K562 (cell line): ENCODE results near the gene EPB41L2.
"Not testable (repeated sequence)": the region's sequence is repeated elsewhere in the genome, so short reads cannot be mapped to it uniquely, and the experiment has no call there.

Source experiments
- NFE2L1 ChIP-seq: fragments of 450-650 bp; IDR thresholded peaks from 2 replicates; pipeline ENCODE4 v1.6.1; 2016; ENCODE audit warnings: missing genetic modification characterization, low read depth, mild to moderate bottlenecking, missing compliant biosample characterization, moderate library complexity, borderline replicate concordance
- REST ChIP-seq, 2 experiments: fragments of 450-650 bp; formaldehyde crosslinking in 1 of 2; IDR thresholded peaks; 2 replicates each; pipeline versions ENCODE4 v1.4.0 to v1.6.1; 2014 to 2020; ENCODE audit warnings: mild to moderate bottlenecking in 2 of 2, borderline replicate concordance in 1 of 2, low read depth in 1 of 2
- SMC3 ChIP-seq: conservative IDR thresholded peaks from 2 replicates; pipeline ENCODE4 v1.6.1; 2011; ENCODE audit warnings: low read depth, low read length, improper control_type of control experiment; ENCODE audit not compliant: insufficient read depth
- ZFP36 ChIP-seq: fragments of 150-350 bp; IDR thresholded peaks from 2 replicates; pipeline ENCODE4 v1.6.1; 2018; ENCODE audit warnings: low read length, low read depth; ENCODE audit not compliant: partially characterized antibody
- ZFX ChIP-seq: sonication (generic); formaldehyde crosslinking; IDR thresholded peaks from 2 replicates; pipeline ENCODE4 v1.8.0; 2022; ENCODE audit warnings: mild to moderate bottlenecking, missing genetic modification reagents, moderate library complexity
- TF ChIP-seq, protein P1 (sequence below), 2 experiments: fragments of 450-650 bp; conservative IDR thresholded peaks; 2 replicates each; pipeline ENCODE4 v1.6.1; 2017; ENCODE audit warnings: mild to moderate bottlenecking in 2 of 2, moderate library complexity in 2 of 2
- TF ChIP-seq, protein P2 (sequence below): fragments of 450-650 bp; formaldehyde crosslinking; IDR thresholded peaks from 2 replicates; pipeline ENCODE4 v1.4.0; 2022; ENCODE audit warnings: mild to moderate bottlenecking, moderate library complexity

- TF ChIP-seq, protein P1, sequence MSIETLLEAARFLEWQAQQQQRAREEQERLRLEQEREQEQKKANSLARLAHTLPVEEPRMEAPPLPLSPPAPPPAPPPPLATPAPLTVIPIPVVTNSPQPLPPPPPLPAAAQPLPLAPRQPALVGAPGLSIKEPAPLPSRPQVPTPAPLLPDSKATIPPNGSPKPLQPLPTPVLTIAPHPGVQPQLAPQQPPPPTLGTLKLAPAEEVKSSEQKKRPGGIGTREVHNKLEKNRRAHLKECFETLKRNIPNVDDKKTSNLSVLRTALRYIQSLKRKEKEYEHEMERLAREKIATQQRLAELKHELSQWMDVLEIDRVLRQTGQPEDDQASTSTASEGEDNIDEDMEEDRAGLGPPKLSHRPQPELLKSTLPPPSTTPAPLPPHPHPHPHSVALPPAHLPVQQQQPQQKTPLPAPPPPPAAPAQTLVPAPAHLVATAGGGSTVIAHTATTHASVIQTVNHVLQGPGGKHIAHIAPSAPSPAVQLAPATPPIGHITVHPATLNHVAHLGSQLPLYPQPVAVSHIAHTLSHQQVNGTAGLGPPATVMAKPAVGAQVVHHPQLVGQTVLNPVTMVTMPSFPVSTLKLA (conservative IDR thresholded peaks at IDR 0.05), result not testable (repeated sequence)
- not testable (repeated sequence) for TF ChIP-seq ZFP36; ZFX (CRISPR knock-in tag); REST (IDR thresholded peaks at IDR 0.05; ENCODE audit: borderline replicate concordance); REST (CRISPR knock-in tag; IDR thresholded peaks at IDR 0.05; ENCODE audit: low read depth); NFE2L1 (tag); SMC3
- TF ChIP-seq, protein P2, sequence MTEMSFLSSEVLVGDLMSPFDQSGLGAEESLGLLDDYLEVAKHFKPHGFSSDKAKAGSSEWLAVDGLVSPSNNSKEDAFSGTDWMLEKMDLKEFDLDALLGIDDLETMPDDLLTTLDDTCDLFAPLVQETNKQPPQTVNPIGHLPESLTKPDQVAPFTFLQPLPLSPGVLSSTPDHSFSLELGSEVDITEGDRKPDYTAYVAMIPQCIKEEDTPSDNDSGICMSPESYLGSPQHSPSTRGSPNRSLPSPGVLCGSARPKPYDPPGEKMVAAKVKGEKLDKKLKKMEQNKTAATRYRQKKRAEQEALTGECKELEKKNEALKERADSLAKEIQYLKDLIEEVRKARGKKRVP (CRISPR knock-in tag), result not testable (repeated sequence)
Measured at GRCh38 chr6:131091944-131092343, 28.9 kb upstream of the EPB41L2 start.
